Measurements from ENCODE around the gene CGB1.

CGB1 gene

DNA sequence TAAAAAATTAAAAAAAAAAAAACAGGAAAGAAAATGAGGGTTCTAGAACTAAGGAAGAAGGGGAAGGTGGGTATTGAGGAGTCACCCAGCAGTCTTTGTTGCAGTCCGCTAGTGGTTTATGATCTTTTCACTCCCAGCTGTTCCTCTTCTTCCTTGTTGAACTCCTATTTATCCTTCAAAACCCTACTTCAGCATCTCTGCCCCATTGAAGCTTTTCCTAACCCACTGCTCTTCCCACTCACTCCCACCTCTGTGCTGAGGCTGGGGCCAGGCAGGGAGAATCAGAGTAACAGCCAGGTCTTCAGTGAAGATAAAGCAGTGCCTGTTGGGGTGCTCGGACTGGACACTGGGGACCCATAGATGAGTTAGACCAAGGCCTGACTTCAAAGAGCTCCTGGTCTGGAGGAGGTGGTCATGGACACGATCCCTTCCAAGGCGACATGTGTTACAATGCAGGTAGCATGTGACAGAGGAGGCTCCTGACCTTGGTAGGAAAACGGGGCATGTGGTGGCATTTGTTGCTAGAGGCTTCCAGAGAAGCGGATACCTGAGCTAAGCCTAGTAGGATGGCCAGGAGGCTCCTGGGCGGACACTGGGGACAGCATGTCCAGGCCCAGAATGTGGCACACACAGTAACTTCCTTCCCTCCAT, 31.6 kb downstream of the CGB1 start:
- no peaks in the 10 kb centered on the region for H3K9me3 ChIP-seq (replicated peaks; ENCODE audit: low read length)
- H3K4me3 ChIP-seq (ENCODE audit: low read length), result no peak overlapping the region
- no peaks in the 10 kb centered on the region for H3K4me1 ChIP-seq (ENCODE audit: control insufficient read depth, insufficient read depth, low read length)
- H3K4me2 ChIP-seq (ENCODE audit: low read length), result no peak overlapping the region
- H3K36me3 ChIP-seq (ENCODE audit: insufficient read depth, low read length), result peaks cover 48% of the 10 kb centered on the region
- H3K9ac ChIP-seq (ENCODE audit: low read depth, low read length), result no peak overlapping the region
- H3K27me3 ChIP-seq (ENCODE audit: control insufficient read depth, insufficient read depth, low read length), result no peaks in the 10 kb centered on the region

DNA sequence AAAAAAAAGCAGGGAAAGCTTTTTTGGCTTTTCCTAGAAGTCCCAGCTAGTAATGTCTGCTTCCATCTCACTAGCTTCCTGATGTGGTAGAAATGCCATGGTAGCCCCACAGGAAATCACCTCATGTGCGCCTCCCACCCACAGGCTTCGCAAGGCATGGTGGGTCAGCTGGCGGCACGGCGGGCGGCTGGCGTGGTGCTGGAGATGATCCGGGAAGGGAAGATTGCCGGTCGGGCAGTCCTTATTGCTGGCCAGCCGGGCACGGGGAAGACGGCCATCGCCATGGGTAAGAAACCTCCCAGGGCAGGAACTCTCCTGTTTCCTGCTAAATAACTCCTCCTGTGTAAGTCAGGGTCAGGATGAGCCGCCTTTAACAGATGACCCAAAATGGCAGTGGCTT, 32.6 kb downstream of the CGB1 start:
- H3K36me3 ChIP-seq (ENCODE audit: insufficient read depth, low read length), result peaks cover 40% of the 10 kb centered on the region
- H3K4me1 ChIP-seq (ENCODE audit: control insufficient read depth, insufficient read depth, low read length), result no peaks in the 10 kb centered on the region

DNA sequence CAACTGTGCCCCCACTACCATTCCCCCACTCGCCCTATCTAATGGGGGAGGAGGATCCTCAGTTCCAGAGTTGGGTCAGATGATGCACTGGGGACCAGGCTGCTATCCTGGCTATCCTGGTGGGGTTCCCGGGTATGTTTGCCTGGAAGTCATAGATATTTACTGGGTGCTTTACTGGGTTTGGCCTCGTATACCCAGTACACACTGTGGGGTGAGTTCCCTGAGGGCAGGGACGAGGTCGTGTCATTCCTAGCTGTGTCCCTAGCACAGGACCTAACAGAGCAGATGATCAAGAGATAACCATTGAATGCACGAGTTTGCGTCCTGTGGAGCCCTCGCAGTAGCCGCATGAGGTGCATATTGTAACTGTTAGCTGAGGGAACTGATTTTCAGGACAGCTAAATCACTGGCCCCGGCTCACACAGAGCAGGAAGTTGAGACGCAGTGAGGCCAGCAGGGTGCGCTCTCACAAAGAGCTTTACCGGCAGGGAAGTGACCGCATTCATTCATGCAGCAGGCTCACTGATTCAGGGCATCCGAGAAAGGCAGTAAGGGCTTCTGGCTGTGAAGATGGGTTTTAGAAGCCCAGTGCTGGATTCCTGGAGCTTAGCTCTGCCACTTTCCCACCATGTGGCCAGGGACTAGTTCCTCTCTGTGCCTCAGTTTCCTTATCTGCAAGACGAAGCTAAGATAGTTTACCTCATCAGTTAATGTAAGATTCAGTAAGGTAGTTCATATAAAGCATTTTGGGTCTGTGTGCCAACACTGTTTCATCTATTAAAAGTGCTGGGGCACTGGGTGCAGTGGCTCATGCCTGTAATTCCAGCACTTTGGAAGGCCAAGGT, 37.0 kb downstream of the CGB1 start:
- Histone ChIP-seq H3K9ac (ENCODE audit: low read depth, low read length) (no peak overlapping the region), H3K4me2 (ENCODE audit: low read length) (no peak overlapping the region), H3K36me3 (ENCODE audit: insufficient read depth, low read length) (peaks cover 19% of the 10 kb centered on the region), H3K4me1 (ENCODE audit: control insufficient read depth, insufficient read depth, low read length) (peaks cover 8% of the 10 kb centered on the region), H3K9me3 (replicated peaks; ENCODE audit: low read length) (no peaks in the 10 kb centered on the region), H3K4me3 (ENCODE audit: low read length) (no peak overlapping the region), H3K27me3 (ENCODE audit: control insufficient read depth, insufficient read depth, low read length) (no peaks in the 10 kb centered on the region)

More for the DNA sequence above, 32.6 kb downstream of the CGB1 start:
- H3K9ac ChIP-seq (ENCODE audit: low read depth, low read length), result no peak overlapping the region
- H3K4me2 ChIP-seq (ENCODE audit: low read length), result no peak overlapping the region
- no peaks in the 10 kb centered on the region for H3K9me3 ChIP-seq (replicated peaks; ENCODE audit: low read length)
- no peaks in the 10 kb centered on the region for H3K27me3 ChIP-seq (ENCODE audit: control insufficient read depth, insufficient read depth, low read length)
- H3K4me3 ChIP-seq (ENCODE audit: low read length), result no peak overlapping the region

DNA sequence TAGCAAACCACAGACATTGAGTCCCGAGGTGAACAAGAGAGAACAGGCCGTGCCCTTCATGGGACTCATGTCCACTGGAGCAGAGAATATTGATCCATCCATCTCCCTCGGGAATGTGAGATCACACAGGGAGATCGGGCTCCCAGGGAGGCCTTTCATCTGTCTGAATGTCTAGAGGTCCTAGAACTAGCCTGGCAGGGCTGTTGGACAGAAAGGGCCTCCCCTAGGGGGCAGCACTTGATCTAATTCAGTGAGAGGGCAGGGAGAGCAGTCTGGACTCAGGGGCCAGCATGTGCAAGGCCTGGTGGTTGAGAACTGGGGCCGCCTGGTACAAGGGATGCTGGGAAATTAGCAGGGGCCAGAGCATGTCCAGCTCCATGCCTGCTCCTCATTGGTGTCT, 38.7 kb downstream of the CGB1 start:
- Histone ChIP-seq H3K36me3 (ENCODE audit: insufficient read depth, low read length) (peaks cover 4% of the 10 kb centered on the region), H3K4me2 (ENCODE audit: low read length) (no peak overlapping the region), H3K9me3 (replicated peaks; ENCODE audit: low read length) (no peaks in the 10 kb centered on the region), H3K27me3 (ENCODE audit: control insufficient read depth, insufficient read depth, low read length) (no peaks in the 10 kb centered on the region), H3K4me1 (ENCODE audit: control insufficient read depth, insufficient read depth, low read length) (peaks cover 8% of the 10 kb centered on the region), H3K4me3 (ENCODE audit: low read length) (no peak overlapping the region), H3K9ac (ENCODE audit: low read depth, low read length) (no peak overlapping the region)

DNA sequence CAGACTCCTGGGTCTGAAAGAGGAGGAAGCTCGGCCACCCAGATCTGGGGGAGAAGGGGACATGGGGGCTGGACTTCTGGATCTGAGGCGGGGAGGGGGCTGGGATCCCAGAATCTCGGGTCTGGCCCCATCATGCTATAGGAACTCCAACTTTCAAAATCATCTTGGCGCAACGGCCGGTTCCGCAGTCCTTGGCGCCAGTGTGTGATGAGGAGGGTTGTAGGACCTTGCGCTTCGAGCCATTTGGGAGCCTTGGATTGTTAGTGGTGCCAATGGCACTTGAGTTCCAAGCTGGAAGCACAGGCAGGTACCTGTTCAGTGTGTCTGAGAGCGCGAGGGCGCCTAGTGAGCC, 42.7 kb downstream of the CGB1 start:
- Histone ChIP-seq H3K27me3 (ENCODE audit: control insufficient read depth, insufficient read depth, low read length) (no peaks in the 10 kb centered on the region), H3K4me1 (ENCODE audit: control insufficient read depth, insufficient read depth, low read length) (peaks cover 35% of the 10 kb centered on the region), H3K9me3 (replicated peaks; ENCODE audit: low read length) (no peaks in the 10 kb centered on the region), H3K36me3 (ENCODE audit: insufficient read depth, low read length) (peaks cover 3% of the 10 kb centered on the region), H3K9ac (ENCODE audit: low read depth, low read length) (peak overlapping the region; percentile 86), H3K4me2 (ENCODE audit: low read length) (peak overlapping the region; percentile 88), H3K4me3 (ENCODE audit: low read length) (peak overlapping the region; percentile 82)

DNA sequence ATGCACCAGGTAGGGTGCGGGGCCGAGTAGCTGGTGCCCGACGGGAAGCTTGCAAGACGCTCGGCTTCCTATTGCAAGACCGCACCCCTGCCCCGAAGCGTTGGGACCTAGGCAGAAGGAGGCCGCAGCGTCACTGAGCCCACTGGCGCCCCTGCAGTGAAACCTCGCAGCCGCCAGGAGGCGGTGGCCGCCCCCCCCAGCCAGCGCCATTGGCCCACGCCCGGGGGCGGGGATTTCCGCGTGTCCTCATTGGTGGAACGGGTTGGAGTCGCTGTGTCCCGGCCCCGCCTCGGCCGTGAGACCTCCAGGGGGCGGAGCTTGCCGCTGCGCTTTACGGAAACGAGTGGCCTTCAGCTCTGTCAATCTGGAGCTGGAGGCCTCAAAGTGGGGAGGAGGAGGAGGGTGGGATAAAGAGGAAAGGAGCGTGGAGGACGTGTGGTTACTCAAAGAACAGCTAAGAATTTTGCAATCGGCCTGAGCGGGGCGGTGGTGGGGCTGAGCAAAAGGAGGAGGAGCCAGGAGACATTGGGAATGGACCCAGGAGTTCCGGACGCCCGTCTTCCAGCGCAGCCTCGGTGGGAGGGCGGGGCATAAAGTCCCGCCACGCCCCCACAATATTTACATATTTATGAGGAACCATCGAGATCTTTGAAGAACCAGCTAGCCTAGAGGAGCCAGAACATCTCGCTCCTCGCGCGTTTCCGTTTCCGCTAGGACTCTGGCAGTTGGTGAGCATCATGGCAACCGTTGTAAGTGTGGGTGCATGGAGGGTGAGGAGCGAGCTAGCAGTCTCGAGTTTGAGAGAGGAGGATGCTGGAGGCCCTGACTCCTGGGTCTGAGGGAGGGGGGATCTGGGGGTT, 43.3 kb downstream of the CGB1 start, which contains the start of the genes GYS1 and RUVBL2:
Gene GYS1, minus strand, starts transcription at position 135 of the 860 bp plus-strand sequence. CDS start 197 bp downstream, outside the sequence.
Gene RUVBL2, plus strand, starts transcription at position 713 of the 860 bp plus-strand sequence. Its CDS starts 25 bp downstream, at position 738.
- Histone ChIP-seq H3K9me3 (replicated peaks; ENCODE audit: low read length) (no peaks in the 10 kb centered on the region), H3K4me3 (ENCODE audit: low read length) (peak within 1 kb of the TSS; percentile 98), H3K27me3 (ENCODE audit: control insufficient read depth, insufficient read depth, low read length) (no peaks in the 10 kb centered on the region), H3K36me3 (ENCODE audit: insufficient read depth, low read length) (peaks cover 9% of the 10 kb centered on the region), H3K4me1 (ENCODE audit: control insufficient read depth, insufficient read depth, low read length) (peaks cover 35% of the 10 kb centered on the region), H3K9ac (ENCODE audit: low read depth, low read length) (peak within 1 kb of the TSS; percentile 95), H3K4me2 (ENCODE audit: low read length) (peak within 1 kb of the TSS; percentile 98)

DNA sequence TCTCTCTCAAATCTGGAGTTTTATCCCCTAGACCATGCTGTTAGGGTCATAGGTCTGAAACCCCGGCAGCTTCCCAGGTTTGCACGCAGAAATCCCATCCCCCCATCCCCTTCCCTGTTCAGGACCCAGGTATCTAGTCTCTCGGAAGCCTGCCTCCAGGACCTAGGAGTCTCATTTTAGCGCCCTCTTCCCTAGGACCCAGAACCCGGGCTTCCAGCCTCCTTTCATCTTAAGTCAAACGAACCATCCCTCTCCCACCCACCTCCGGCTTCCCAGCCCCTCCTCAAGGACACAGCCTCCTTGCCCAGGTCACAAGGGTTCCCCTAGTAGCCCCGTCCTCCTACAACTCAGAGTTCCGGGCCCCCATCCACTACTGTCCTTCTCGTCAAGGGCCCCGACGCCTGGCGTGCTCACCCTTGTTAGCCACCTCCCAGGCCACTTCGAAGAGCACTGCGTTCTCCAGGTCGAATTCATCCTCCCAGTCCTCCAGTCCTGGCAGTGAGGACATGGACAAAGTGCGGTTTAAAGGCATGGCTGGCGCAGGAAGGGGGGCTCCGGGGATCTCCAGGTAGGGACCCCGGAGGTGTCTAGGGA, 44.0 kb downstream of the CGB1 start:
- Histone ChIP-seq H3K4me2 (ENCODE audit: low read length) (peak overlapping the region; percentile 98), H3K4me3 (ENCODE audit: low read length) (peak overlapping the region; percentile 98), H3K36me3 (ENCODE audit: insufficient read depth, low read length) (peaks cover 14% of the 10 kb centered on the region), H3K9ac (ENCODE audit: low read depth, low read length) (peak overlapping the region; percentile 95), H3K9me3 (replicated peaks; ENCODE audit: low read length) (no peaks in the 10 kb centered on the region), H3K4me1 (ENCODE audit: control insufficient read depth, insufficient read depth, low read length) (peaks cover 33% of the 10 kb centered on the region), H3K27me3 (ENCODE audit: control insufficient read depth, insufficient read depth, low read length) (no peaks in the 10 kb centered on the region)

DNA sequence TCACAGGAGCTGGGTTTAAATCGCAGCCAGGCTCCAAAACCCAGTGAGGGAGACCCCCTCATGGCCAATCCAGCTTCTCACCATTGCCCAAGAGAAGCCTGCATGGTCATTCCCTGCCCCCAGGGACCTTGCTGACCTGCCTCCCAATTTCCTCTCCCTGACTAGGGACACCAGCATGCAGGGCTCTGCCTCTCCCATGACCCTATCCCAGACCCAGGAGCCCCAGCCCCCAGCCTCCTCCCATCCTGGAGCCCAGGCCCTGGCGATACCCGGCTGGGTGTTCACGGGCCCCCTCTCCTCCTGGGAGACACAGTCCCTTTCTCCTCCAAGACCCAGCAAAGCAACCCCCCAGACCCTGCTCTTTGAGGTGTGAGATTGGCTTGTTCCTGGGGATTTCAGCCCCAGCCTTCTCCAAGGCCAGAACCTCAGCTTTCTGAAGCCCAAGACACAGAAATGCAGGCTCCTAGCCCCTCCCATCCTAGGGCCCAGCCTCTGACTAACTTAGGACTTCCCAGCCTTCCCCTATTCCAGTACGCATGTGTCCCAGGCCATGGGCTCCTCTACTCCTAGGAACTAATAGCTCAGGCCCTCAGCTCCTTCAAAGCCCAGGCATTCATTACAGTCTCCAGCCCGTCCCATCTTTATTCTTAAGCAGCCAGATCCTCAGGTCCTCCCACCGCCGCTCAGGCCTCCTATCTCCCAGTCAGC, 44.7 kb downstream of the CGB1 start:
- H3K36me3 ChIP-seq (ENCODE audit: insufficient read depth, low read length), result peaks cover 19% of the 10 kb centered on the region
- no peaks in the 10 kb centered on the region for H3K27me3 ChIP-seq (ENCODE audit: control insufficient read depth, insufficient read depth, low read length)
- peaks cover 32% of the 10 kb centered on the region for H3K4me1 ChIP-seq (ENCODE audit: control insufficient read depth, insufficient read depth, low read length)
- H3K4me3 ChIP-seq (ENCODE audit: low read length), result peak overlapping the region; percentile 98
- H3K4me2 ChIP-seq (ENCODE audit: low read length), result peak overlapping the region; percentile 98
- H3K9me3 ChIP-seq (replicated peaks; ENCODE audit: low read length), result no peaks in the 10 kb centered on the region
- H3K9ac ChIP-seq (ENCODE audit: low read depth, low read length), result peak overlapping the region; percentile 95

DNA sequence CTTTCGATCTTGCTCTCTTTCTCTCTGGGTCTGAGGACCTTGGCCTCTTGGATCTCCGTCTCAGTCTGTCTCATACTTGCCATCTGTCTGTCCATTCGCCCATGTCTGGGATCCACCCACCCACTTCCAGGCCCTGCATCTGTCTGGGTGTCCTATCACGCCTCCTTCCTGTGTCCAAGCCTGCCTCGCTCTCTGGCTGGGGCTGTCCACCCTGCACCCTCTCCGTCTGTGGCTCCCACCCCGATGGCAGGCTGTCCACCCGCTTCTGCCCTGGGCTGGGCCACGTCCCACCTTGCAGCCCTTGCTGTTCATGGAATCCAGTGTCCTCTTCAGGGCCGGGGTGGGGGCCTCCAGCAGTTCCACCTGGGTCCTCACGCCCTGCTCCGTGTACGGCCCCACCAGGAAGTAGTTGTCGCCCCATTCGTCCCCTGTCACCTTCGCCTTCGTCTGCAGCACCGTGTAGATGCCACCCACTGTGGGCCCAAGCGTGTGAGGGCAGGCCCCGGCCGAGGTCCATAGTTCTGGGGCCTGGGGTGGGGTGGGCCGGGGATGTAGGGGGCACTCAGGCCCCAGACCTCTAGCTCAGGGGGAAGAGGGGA, 45.6 kb downstream of the CGB1 start:
- Histone ChIP-seq H3K36me3 (ENCODE audit: insufficient read depth, low read length) (peaks cover 27% of the 10 kb centered on the region), H3K4me3 (ENCODE audit: low read length) (peak overlapping the region; percentile 98), H3K9ac (ENCODE audit: low read depth, low read length) (peak overlapping the region; percentile 95), H3K27me3 (ENCODE audit: control insufficient read depth, insufficient read depth, low read length) (no peaks in the 10 kb centered on the region), H3K4me2 (ENCODE audit: low read length) (peak overlapping the region; percentile 98), H3K4me1 (ENCODE audit: control insufficient read depth, insufficient read depth, low read length) (peaks cover 32% of the 10 kb centered on the region), H3K9me3 (replicated peaks; ENCODE audit: low read length) (no peaks in the 10 kb centered on the region)

- Histone ChIP-seq H3K9me3 (replicated peaks; ENCODE audit: low read length) (no peaks in the 10 kb centered on the region), H3K27me3 (ENCODE audit: control insufficient read depth, insufficient read depth, low read length) (no peaks in the 10 kb centered on the region), H3K4me1 (ENCODE audit: control insufficient read depth, insufficient read depth, low read length) (peaks cover 32% of the 10 kb centered on the region), H3K9ac (ENCODE audit: low read depth, low read length) (peak overlapping the region; percentile 57), H3K4me2 (ENCODE audit: low read length) (peak overlapping the region; percentile 58), H3K36me3 (ENCODE audit: insufficient read depth, low read length) (peaks cover 35% of the 10 kb centered on the region), H3K4me3 (ENCODE audit: low read length) (peak overlapping the region; percentile 43)
Observed at GRCh38 chr19:48990400-48990799, 46.3 kb downstream of the CGB1 start.

All from skeletal muscle satellite cell (primary cell).